Uterus (tissue), 4 donors: Measurements from ENCODE around the gene FGFR3. TPM values are rescaled to one million over a fixed set of nuclear protein-coding genes. Genes with fewer than 3 reads are reported as not detected.
"Not testable (repeated sequence)": the region's sequence is repeated elsewhere in the genome, so short reads cannot be mapped to it uniquely, and the experiment has no call there.

ENCODE experiments used
- DNase-seq, 2 donors: peaks; one replicate each; pipeline ENCODE4 v3.0.0-alpha.2; 2019 to 2020
- H3K27ac ChIP-seq, 2 donors: fragments of 200-600 bp; sonication (generic); 1 replicate in 1 of 2; 2 replicates in 1 of 2; pipeline ENCODE4 v1.5.1; 2016 to 2018
- H3K27me3 ChIP-seq, 2 donors: fragments of 200-600 bp; sonication (generic); one replicate each; pipeline ENCODE4 v1.5.1; 2018 to 2019; ENCODE audit warnings: control low read depth in 1 of 2
- H3K36me3 ChIP-seq, 2 donors: fragments of 200-600 bp; sonication (generic); one replicate each; pipeline ENCODE4 v1.5.1; 2019; ENCODE audit warnings: control low read depth in 1 of 2
- H3K4me1 ChIP-seq, 2 donors: fragments of 200-600 bp; sonication (generic); one replicate each; pipeline ENCODE4 v1.5.1; 2018 to 2019; ENCODE audit warnings: control low read depth in 1 of 2
- H3K4me3 ChIP-seq, 2 donors: fragments of 200-600 bp; sonication (generic); 1 replicate in 1 of 2; 2 replicates in 1 of 2; pipeline ENCODE4 v1.5.1; 2018 to 2019; ENCODE audit warnings: mild to moderate bottlenecking in 1 of 2
- H3K9me3 ChIP-seq, 2 donors: fragments of 200-600 bp; sonication (generic); one replicate each; pipeline ENCODE4 v1.5.1; 2019; ENCODE audit warnings: control low read depth in 1 of 2
- CTCF ChIP-seq, 4 experiments: fragments of 200-600 bp in 2 of 4; fragments of 450-650 bp in 2 of 4; sonication (generic) in 2 of 4; IDR thresholded peaks; one replicate each; pipeline ENCODE4 v1.5.1; 2016 to 2019; ENCODE audit warnings: antibody characterized with exemption in 4 of 4, mild to moderate bottlenecking in 2 of 4, moderate library complexity in 1 of 4
- POLR2A ChIP-seq, 2 donors: fragments of 450-650 bp; IDR thresholded peaks; one replicate each; pipeline ENCODE4 v1.6.1; 2016; ENCODE audit warnings: antibody characterized with exemption in 2 of 2, mild to moderate bottlenecking in 1 of 2, moderate library complexity in 1 of 2
- intact Hi-C: fragments of 100-400 bp; cut with DNase I; formaldehyde crosslinking; loops from one replicate; pipeline ENCODE4 v1.15.1; 2023; ENCODE audit warnings: low total_unique reads
- total RNA-seq, 4 donors: library from RNA; depleted of rRNA in 3 of 4; stranded (reverse); fragments of >200 nt in 3 of 4; gene quantifications; one replicate each; pipeline versions ENCODE4 v1.1.0 to v1.2.4, GENCODE V29; 2014 to 2023
- donor health status: DM: yes; HTN: yes; CAD: no.

Gene FGFR3
- total RNA-seq, 4 donors from 2014 or later = 0.29 to 6.4 (median 4.3) TPM

GRCh38 chr4:1831331-1831730, 38.2 kb downstream of the FGFR3 start:
- no peak overlapping the region for H3K4me3 ChIP-seq
- TF ChIP-seq CTCF (IDR thresholded peaks at IDR 0.05) = no peak
- TF ChIP-seq POLR2A (IDR thresholded peaks at IDR 0.05) = no peak

GRCh38 chr4:1832690-1833089, 39.6 kb downstream of the FGFR3 start:
- no peak for DNase-seq
- TF ChIP-seq CTCF (IDR thresholded peaks at IDR 0.05) (no peak), POLR2A (IDR thresholded peaks at IDR 0.05) (no peak)
- intact Hi-C loops = no loop called here
- H3K4me1 ChIP-seq = no peaks in the 10 kb centered on the region
- no peaks in the 10 kb centered on the region for H3K36me3 ChIP-seq
- no peaks in the 10 kb centered on the region for H3K27me3 ChIP-seq
- H3K4me3 ChIP-seq = no peak overlapping the region
- no peaks in the 10 kb centered on the region for H3K9me3 ChIP-seq
- H3K27ac ChIP-seq = no peak overlapping the region

More at GRCh38 chr4:1831331-1831730, 38.2 kb downstream of the FGFR3 start:
- Histone ChIP-seq H3K36me3 (no peaks in the 10 kb centered on the region), H3K27me3 (no peaks in the 10 kb centered on the region), H3K4me1 (no peaks in the 10 kb centered on the region), H3K27ac (no peak overlapping the region), H3K9me3 (no peaks in the 10 kb centered on the region)
- intact Hi-C loops = no loop called here
- no peak for DNase-seq

GRCh38 chr4:1833307-1834046, 40.4 kb downstream of the FGFR3 start:
- intact Hi-C loops = no loop called here
- TF ChIP-seq CTCF (IDR thresholded peaks at IDR 0.05) (no peak), POLR2A (IDR thresholded peaks at IDR 0.05) (no peak)

GRCh38 chr4:1834047-1834775, 41.1 kb downstream of the FGFR3 start:
- Histone ChIP-seq H3K27ac (peak overlapping the region in 1 of 2 donors; percentile 62), H3K9me3 (no peaks in the 10 kb centered on the region), H3K4me3 (no peak overlapping the region), H3K27me3 (no peaks in the 10 kb centered on the region), H3K4me1 (no peaks in the 10 kb centered on the region), H3K36me3 (no peaks in the 10 kb centered on the region)
- peak in 1 of 2 donors; percentile 35 for DNase-seq
- TF ChIP-seq CTCF (IDR thresholded peaks at IDR 0.05) (no peak), POLR2A (IDR thresholded peaks at IDR 0.05) (no peak)
- intact Hi-C loops = no loop called here

More at GRCh38 chr4:1833307-1834046, 40.4 kb downstream of the FGFR3 start:
- Histone ChIP-seq H3K27me3 (no peaks in the 10 kb centered on the region), H3K9me3 (no peaks in the 10 kb centered on the region), H3K4me3 (no peak overlapping the region), H3K36me3 (no peaks in the 10 kb centered on the region), H3K4me1 (no peaks in the 10 kb centered on the region), H3K27ac (no peak overlapping the region)
- DNase-seq = no peak

- H3K27me3 ChIP-seq, H3K36me3 ChIP-seq, intact Hi-C loops, H3K4me1 ChIP-seq, H3K4me3 ChIP-seq, H3K9me3 ChIP-seq, DNase-seq, H3K27ac ChIP-seq: not testable (repeated sequence)
These were observed 42.7 kb downstream of the FGFR3 start for GRCh38 chr4:1835836-1836235.
